ENCODE measurements around the gene PTX3. TPM values are rescaled to one million over a fixed set of nuclear protein-coding genes. Genes with fewer than 3 reads are reported as not detected.
A peak's percentile ranks its signal among the peaks of the same experiment; 100 is the strongest.

The PTX3 gene
- total and polyA plus RNA-seq, 7 donors: 0.19 to 21.8 (median 0.63) TPM

GRCh38 chr3:157429708-157430107, 6.9 kb upstream of the PTX3 start:
- no peaks in the 10 kb centered on the region for H3K4me1 ChIP-seq
- H3K9me3 ChIP-seq: no peaks in the 10 kb centered on the region
- no peaks in the 10 kb centered on the region for H3K36me3 ChIP-seq (ENCODE audit: insufficient read depth in 1 of 2, low read depth in 1 of 2)
- ATAC-seq (no peak), DNase-seq (no peak)
- H3K4me3 ChIP-seq: no peak overlapping the region
- intact Hi-C loops (cut with DNase I): no loop called here
- 64 to 70% (median 65%) methylated on average over 2 of the region's 2 CpGs for WGBS, 3 donors
- H3K27me3 ChIP-seq (ENCODE audit: insufficient read depth in 3 of 3, low read length in 2 of 3): no peaks in the 10 kb centered on the region
- TF ChIP-seq CTCF (IDR thresholded peaks at IDR 0.05): no peak
- H3K27ac ChIP-seq: no peak overlapping the region

- no peak overlapping the region for H3K27ac ChIP-seq
- H3K27me3 ChIP-seq (ENCODE audit: insufficient read depth in 3 of 3, low read length in 2 of 3): no peaks in the 10 kb centered on the region
- no peaks in the 10 kb centered on the region for H3K36me3 ChIP-seq (ENCODE audit: insufficient read depth in 1 of 2, low read depth in 1 of 2)
- peaks cover 9% of the 10 kb centered on the region for H3K4me1 ChIP-seq
- intact Hi-C loops (cut with DNase I): no loop called here
- DNase-seq (no peak), ATAC-seq (peak in 1 of 4 donors; percentile 13)
- no peaks in the 10 kb centered on the region for H3K9me3 ChIP-seq
- no peak for TF ChIP-seq CTCF (IDR thresholded peaks at IDR 0.05)
- peak overlapping the region; percentile 75 for H3K4me3 ChIP-seq
- 5% methylated on average over 22 of the region's 22 CpGs for WGBS, 3 donors
These were observed 1.6 kb downstream of the PTX3 start for GRCh38 chr3:157438194-157438730.

GRCh38 chr3:157441102-157441624, 4.5 kb downstream of the PTX3 start:
- no peak overlapping the region for H3K27ac ChIP-seq
- no peak overlapping the region for H3K4me3 ChIP-seq
- intact Hi-C loops (cut with DNase I): no loop called here
- TF ChIP-seq CTCF (IDR thresholded peaks at IDR 0.05): no peak
- ATAC-seq (no peak), DNase-seq (no peak)
- H3K36me3 ChIP-seq (ENCODE audit: insufficient read depth in 1 of 2, low read depth in 1 of 2): no peaks in the 10 kb centered on the region
- H3K9me3 ChIP-seq: no peaks in the 10 kb centered on the region
- H3K4me1 ChIP-seq: peaks cover 9% of the 10 kb centered on the region
- no peaks in the 10 kb centered on the region for H3K27me3 ChIP-seq (ENCODE audit: insufficient read depth in 3 of 3, low read length in 2 of 3)
- WGBS, 3 donors: 87 to 94% (median 92%) methylated on average over 2 of the region's 2 CpGs

GRCh38 chr3:157442729-157443128, 6.1 kb downstream of the PTX3 start:
- no peaks in the 10 kb centered on the region for H3K36me3 ChIP-seq (ENCODE audit: insufficient read depth in 1 of 2, low read depth in 1 of 2)
- no peaks in the 10 kb centered on the region for H3K4me1 ChIP-seq
- H3K9me3 ChIP-seq: no peaks in the 10 kb centered on the region
- H3K4me3 ChIP-seq: no peak overlapping the region
- no peak for DNase-seq
- 71 to 78% (median 75%) methylated on average over 2 of the region's 2 CpGs for WGBS, 3 donors
- no peaks in the 10 kb centered on the region for H3K27me3 ChIP-seq (ENCODE audit: insufficient read depth in 3 of 3, low read length in 2 of 3)
- no peak overlapping the region for H3K27ac ChIP-seq
- intact Hi-C loops (cut with DNase I): no loop called here
- no peak for ATAC-seq
- TF ChIP-seq CTCF (IDR thresholded peaks at IDR 0.05): no peak
